Mesendoderm (in vitro differentiated cells): ENCODE data around the gene EFHD1.
"Not testable (repeated sequence)": the region's sequence is repeated elsewhere in the genome, so short reads cannot be mapped to it uniquely, and the experiment has no call there.

ENCODE experiments used
- DNase-seq: peaks from one replicate; pipeline ENCODE4 v3.0.0; 2013
- H2AK5ac ChIP-seq: 2 replicates; pipeline ENCODE4 v1.6.1; 2013; ENCODE audit warnings: low read length, inconsistent platforms
- H2BK120ac ChIP-seq: 2 replicates; pipeline ENCODE4 v1.6.1; 2013; ENCODE audit warnings: low read depth, mild to moderate bottlenecking, low read length, moderate library complexity, mixed read lengths
- H2BK15ac ChIP-seq: replicated peaks from 2 replicates; pipeline ENCODE4 v1.6.1; 2013; ENCODE audit warnings: low read depth, mild to moderate bottlenecking, moderate library complexity
- H2BK5ac ChIP-seq: 2 replicates; pipeline ENCODE4 v1.6.1; 2013; ENCODE audit warnings: low read length, inconsistent platforms
- H3K18ac ChIP-seq: 2 replicates; pipeline ENCODE4 v1.6.1; 2013; ENCODE audit warnings: mild to moderate bottlenecking, low read length, mixed read lengths
- H3K23ac ChIP-seq: one replicate; pipeline ENCODE4 v1.6.1; 2013; ENCODE audit warnings: low read length
- H3K27ac ChIP-seq: 2 replicates; pipeline ENCODE4 v1.5.1; 2013; ENCODE audit warnings: low read depth, mild to moderate bottlenecking, inconsistent platforms, low read length, moderate library complexity
- H3K27me3 ChIP-seq: 2 replicates; pipeline ENCODE4 v1.6.1; 2013; ENCODE audit warnings: low read length, control low read depth, mild to moderate bottlenecking, inconsistent platforms; ENCODE audit not compliant: insufficient read depth, poor library complexity
- H3K36me3 ChIP-seq: 2 replicates; pipeline ENCODE4 v1.6.1; 2013; ENCODE audit warnings: low read length, inconsistent platforms; ENCODE audit not compliant: control insufficient read depth, insufficient read depth
- H3K4ac ChIP-seq: one replicate; pipeline ENCODE4 v1.6.1; 2013; ENCODE audit warnings: low read depth, mild to moderate bottlenecking, low read length, moderate library complexity
- H3K4me1 ChIP-seq: 2 replicates; pipeline ENCODE4 v1.6.1; 2013; ENCODE audit warnings: low read depth, low read length, inconsistent platforms; ENCODE audit not compliant: control insufficient read depth
- H3K4me2 ChIP-seq: 2 replicates; pipeline ENCODE4 v1.6.1; 2013; ENCODE audit warnings: low read length
- H3K4me3 ChIP-seq: 2 replicates; pipeline ENCODE4 v1.5.1; 2013; ENCODE audit warnings: mild to moderate bottlenecking, low read length
- H3K56ac ChIP-seq: one replicate; pipeline ENCODE4 v1.6.1; 2013; ENCODE audit warnings: low read length
- H3K79me1 ChIP-seq: 2 replicates; pipeline ENCODE4 v1.6.1; 2013; ENCODE audit warnings: low read length, inconsistent platforms
- H3K79me2 ChIP-seq: 2 replicates; pipeline ENCODE4 v1.6.1; 2013; ENCODE audit warnings: mild to moderate bottlenecking, low read length; ENCODE audit not compliant: control insufficient read depth, insufficient read depth
- H3K9ac ChIP-seq: 2 replicates; pipeline ENCODE4 v1.6.1; 2013; ENCODE audit warnings: low read length, inconsistent platforms
- H4K5ac ChIP-seq: one replicate; pipeline ENCODE4 v1.6.1; 2013; ENCODE audit warnings: low read length
- H4K8ac ChIP-seq: one replicate; pipeline ENCODE4 v1.6.1; 2013; ENCODE audit warnings: low read depth, mild to moderate bottlenecking, control low read depth, low read length, moderate library complexity
- WGBS: extraction: QIAGEN DNeasy Blood & Tissue Kit; methylation state at CpG from one replicate; pipeline ENCODE4 v1.1.7; 2013; ENCODE audit warnings: low lambda C conversion rate, missing lambda C conversion rate; ENCODE audit not compliant: insufficient coverage; ENCODE audit errors: extremely low coverage; 5-methylcytosine and 5-hydroxymethylcytosine counted together

EFHD1 gene

GRCh38 chr2:232691117-232691516 lies 57.7 kb downstream of the EFHD1 start:
- not testable (repeated sequence) for H3K36me3 ChIP-seq, H3K23ac ChIP-seq, H3K4ac ChIP-seq, H2AK5ac ChIP-seq, H3K79me2 ChIP-seq, H3K56ac ChIP-seq, H3K4me2 ChIP-seq, H3K79me1 ChIP-seq, H3K27ac ChIP-seq, H3K18ac ChIP-seq, H3K27me3 ChIP-seq, DNase-seq, H4K5ac ChIP-seq, H3K9ac ChIP-seq, H3K4me1 ChIP-seq, H2BK5ac ChIP-seq, H3K4me3 ChIP-seq, H2BK120ac ChIP-seq, H2BK15ac ChIP-seq, H4K8ac ChIP-seq
- WGBS, result no CpG with 5 or more reads among the region's 13 CpGs

GRCh38 chr2:232693344-232693743 lies 59.9 kb downstream of the EFHD1 start:
- no peak overlapping the region for H3K23ac ChIP-seq
- peaks cover 9% of the 10 kb centered on the region for H3K79me2 ChIP-seq
- no peak overlapping the region for H2AK5ac ChIP-seq
- no peak overlapping the region for H3K4ac ChIP-seq
- WGBS, result no CpG with 5 or more reads among the region's 4 CpGs
- H3K9ac ChIP-seq, result no peak overlapping the region
- no peak overlapping the region for H3K27ac ChIP-seq
- H3K36me3 ChIP-seq, result no peaks in the 10 kb centered on the region
- DNase-seq, result no peak
- H3K18ac ChIP-seq, result no peak overlapping the region
- no peak overlapping the region for H2BK15ac ChIP-seq
- H4K5ac ChIP-seq, result no peak overlapping the region
- H3K4me3 ChIP-seq, result no peak overlapping the region
- no peak overlapping the region for H2BK5ac ChIP-seq
- H3K4me2 ChIP-seq, result no peak overlapping the region
- H3K79me1 ChIP-seq, result peaks cover 1% of the 10 kb centered on the region
- no peaks in the 10 kb centered on the region for H3K27me3 ChIP-seq
- no peaks in the 10 kb centered on the region for H3K4me1 ChIP-seq
- H3K56ac ChIP-seq, result no peak overlapping the region
- no peak overlapping the region for H2BK120ac ChIP-seq
- H4K8ac ChIP-seq, result no peak overlapping the region

- Histone ChIP-seq H3K23ac (no peak overlapping the region), H2BK15ac (no peak overlapping the region), H3K79me2 (peaks cover 33% of the 10 kb centered on the region), H3K4me1 (peaks cover 7% of the 10 kb centered on the region), H3K27me3 (no peaks in the 10 kb centered on the region), H3K4me2 (no peak overlapping the region), H2AK5ac (no peak overlapping the region), H4K5ac (peak overlapping the region; percentile 1), H3K18ac (peak overlapping the region; percentile 71), H3K36me3 (no peaks in the 10 kb centered on the region), H2BK120ac (no peak overlapping the region), H3K4ac (no peak overlapping the region), H3K27ac (no peak overlapping the region), H3K9ac (peak overlapping the region; percentile 68), H3K56ac (peak overlapping the region; percentile 75), H3K4me3 (no peak overlapping the region), H2BK5ac (no peak overlapping the region), H3K79me1 (peaks cover 6% of the 10 kb centered on the region), H4K8ac (peak overlapping the region; percentile 87)
- DNase-seq, result no peak
- WGBS, result no CpG with 5 or more reads among the region's 10 CpGs
These were observed 63.2 kb downstream of the EFHD1 start for GRCh38 chr2:232696609-232697058.

- no peak within 1 kb of the TSS for H2BK120ac ChIP-seq
- H3K4me1 ChIP-seq, result peaks cover 7% of the 10 kb centered on the region
- H3K4me2 ChIP-seq, result peak within 1 kb of the TSS; percentile 93
- no peaks in the 10 kb centered on the region for H3K36me3 ChIP-seq
- peak within 1 kb of the TSS; percentile 87 for H3K4me3 ChIP-seq
- peak within 1 kb of the TSS; percentile 78 for H3K18ac ChIP-seq
- DNase-seq, result peak; percentile 98
- peak within 1 kb of the TSS; percentile 97 for H3K9ac ChIP-seq
- peak within 1 kb of the TSS; percentile 75 for H3K27ac ChIP-seq
- H4K8ac ChIP-seq, result peak within 1 kb of the TSS; percentile 87
- peak within 1 kb of the TSS; percentile 1 for H4K5ac ChIP-seq
- H2BK15ac ChIP-seq, result no peak within 1 kb of the TSS
- H3K56ac ChIP-seq, result peak within 1 kb of the TSS; percentile 98
- H3K79me2 ChIP-seq, result peaks cover 36% of the 10 kb centered on the region
- WGBS, result no CpG with 5 or more reads among the region's 71 CpGs
- H2BK5ac ChIP-seq, result no peak within 1 kb of the TSS
- H3K4ac ChIP-seq, result no peak within 1 kb of the TSS
- H2AK5ac ChIP-seq, result no peak within 1 kb of the TSS
- H3K79me1 ChIP-seq, result peaks cover 6% of the 10 kb centered on the region
- no peaks in the 10 kb centered on the region for H3K27me3 ChIP-seq
- peak within 1 kb of the TSS; percentile 98 for H3K23ac ChIP-seq
These were observed 63.8 kb downstream of the EFHD1 start, which contains the start of gene GIGYF2 for GRCh38 chr2:232697059-232697806. TSS of gene GIGYF2 (plus strand) at chr2:232697331. CDS start at chr2:232735198, 37,867 bp downstream.

- no peak overlapping the region for H3K4ac ChIP-seq
- no peaks in the 10 kb centered on the region for H3K36me3 ChIP-seq
- no peak overlapping the region for H4K5ac ChIP-seq
- no peak overlapping the region for H2BK5ac ChIP-seq
- peak overlapping the region; percentile 13 for H3K27ac ChIP-seq
- peak overlapping the region; percentile 97 for H3K9ac ChIP-seq
- no peak overlapping the region for H2BK15ac ChIP-seq
- H3K23ac ChIP-seq, result peak overlapping the region; percentile 98
- no peak overlapping the region for H2AK5ac ChIP-seq
- H4K8ac ChIP-seq, result no peak overlapping the region
- peaks cover 40% of the 10 kb centered on the region for H3K79me2 ChIP-seq
- no peaks in the 10 kb centered on the region for H3K27me3 ChIP-seq
- H3K79me1 ChIP-seq, result peaks cover 6% of the 10 kb centered on the region
- no peak for DNase-seq
- H3K4me3 ChIP-seq, result peak overlapping the region; percentile 87
- no CpG with 5 or more reads among the region's 11 CpGs for WGBS
- H3K18ac ChIP-seq, result peak overlapping the region; percentile 78
- H3K4me1 ChIP-seq, result peaks cover 7% of the 10 kb centered on the region
- no peak overlapping the region for H2BK120ac ChIP-seq
- H3K56ac ChIP-seq, result peak overlapping the region; percentile 98
- H3K4me2 ChIP-seq, result peak overlapping the region; percentile 93
These were observed 64.4 kb downstream of the EFHD1 start for GRCh38 chr2:232697807-232698110.
